ENCODE results near the gene ASIC3.

DNA sequence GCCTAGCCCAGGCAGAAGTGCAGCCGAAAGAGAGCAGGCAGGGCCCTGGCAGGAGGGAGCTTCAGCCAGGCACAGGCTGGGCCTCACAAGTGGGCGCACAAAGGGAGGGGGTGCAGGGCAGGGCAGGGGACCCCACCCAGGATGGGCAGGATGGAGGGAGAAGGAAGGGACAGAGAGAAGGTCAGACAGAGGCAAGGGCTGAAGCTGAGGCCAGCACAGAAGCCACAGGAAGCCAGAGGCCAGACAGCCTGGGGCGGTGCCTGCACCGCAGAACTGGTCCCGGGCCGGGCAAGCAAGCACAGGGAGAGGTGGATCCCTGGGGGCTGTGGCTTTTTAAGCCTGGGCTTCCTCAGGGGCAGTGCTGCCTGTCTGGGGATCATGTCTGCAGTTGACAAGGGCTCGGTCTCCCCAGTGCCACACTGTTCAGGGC lies 40.8 kb upstream of the ASIC3 start:
- TF ChIP-seq, protein P1, sequence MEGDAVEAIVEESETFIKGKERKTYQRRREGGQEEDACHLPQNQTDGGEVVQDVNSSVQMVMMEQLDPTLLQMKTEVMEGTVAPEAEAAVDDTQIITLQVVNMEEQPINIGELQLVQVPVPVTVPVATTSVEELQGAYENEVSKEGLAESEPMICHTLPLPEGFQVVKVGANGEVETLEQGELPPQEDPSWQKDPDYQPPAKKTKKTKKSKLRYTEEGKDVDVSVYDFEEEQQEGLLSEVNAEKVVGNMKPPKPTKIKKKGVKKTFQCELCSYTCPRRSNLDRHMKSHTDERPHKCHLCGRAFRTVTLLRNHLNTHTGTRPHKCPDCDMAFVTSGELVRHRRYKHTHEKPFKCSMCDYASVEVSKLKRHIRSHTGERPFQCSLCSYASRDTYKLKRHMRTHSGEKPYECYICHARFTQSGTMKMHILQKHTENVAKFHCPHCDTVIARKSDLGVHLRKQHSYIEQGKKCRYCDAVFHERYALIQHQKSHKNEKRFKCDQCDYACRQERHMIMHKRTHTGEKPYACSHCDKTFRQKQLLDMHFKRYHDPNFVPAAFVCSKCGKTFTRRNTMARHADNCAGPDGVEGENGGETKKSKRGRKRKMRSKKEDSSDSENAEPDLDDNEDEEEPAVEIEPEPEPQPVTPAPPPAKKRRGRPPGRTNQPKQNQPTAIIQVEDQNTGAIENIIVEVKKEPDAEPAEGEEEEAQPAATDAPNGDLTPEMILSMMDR (IDR thresholded peaks at IDR 0.05): no peak
- no peak for TF ChIP-seq POLR2A (IDR thresholded peaks at IDR 0.05)
- no peak for TF ChIP-seq POLR2AphosphoS5 (IDR thresholded peaks at IDR 0.05)

All from prostate gland (tissue), 2 donors.